KMS-11 (cell line): ENCODE data around the gene ZSCAN5C.

ENCODE experiments used
- H2AFZ ChIP-seq: fragments of 200-600 bp; sonication (generic); 2 replicates; pipeline ENCODE4 v1.6.1; 2016; ENCODE audit warnings: antibody characterized with exemption, mixed run types, low read depth
- H3K27ac ChIP-seq: fragments of 200-600 bp; sonication (generic); 2 replicates; pipeline ENCODE4 v1.6.1; 2016; ENCODE audit warnings: mild to moderate bottlenecking, mixed run types
- H3K27me3 ChIP-seq: fragments of 200-600 bp; sonication (generic); 2 replicates; pipeline ENCODE4 v1.6.1; 2017; ENCODE audit warnings: mild to moderate bottlenecking, low read depth, mixed run types, moderate library complexity; ENCODE audit not compliant: insufficient read depth
- H3K36me3 ChIP-seq: fragments of 200-600 bp; sonication (generic); 2 replicates; pipeline ENCODE4 v1.6.1; 2017; ENCODE audit warnings: mild to moderate bottlenecking, mixed run types; ENCODE audit not compliant: insufficient read depth
- H3K4me1 ChIP-seq: fragments of 200-600 bp; sonication (generic); 2 replicates; pipeline ENCODE4 v1.6.1; 2016; ENCODE audit warnings: mild to moderate bottlenecking, low read depth, mixed run types; ENCODE audit not compliant: poor library complexity, severe bottlenecking
- H3K4me2 ChIP-seq: fragments of 200-600 bp; sonication (generic); 2 replicates; pipeline ENCODE4 v1.7.0; 2016; ENCODE audit warnings: mild to moderate bottlenecking, mixed run types
- H3K4me3 ChIP-seq: fragments of 200-600 bp; sonication (generic); IDR thresholded peaks from 2 replicates; pipeline ENCODE4 v1.6.1; 2017; ENCODE audit warnings: low read depth, low read length, mixed read lengths; ENCODE audit not compliant: insufficient read depth
- H3K79me2 ChIP-seq: fragments of 200-600 bp; sonication (generic); 2 replicates; pipeline ENCODE4 v1.6.1; 2016; ENCODE audit warnings: low read depth, mixed run types; ENCODE audit not compliant: insufficient read depth
- H3K9ac ChIP-seq: fragments of 200-600 bp; sonication (generic); 2 replicates; pipeline ENCODE4 v1.6.1; 2016; ENCODE audit warnings: mild to moderate bottlenecking, mixed run types
- H4K20me1 ChIP-seq: fragments of 200-600 bp; sonication (generic); 2 replicates; pipeline ENCODE4 v1.6.1; 2016; ENCODE audit warnings: mild to moderate bottlenecking, mixed run types; ENCODE audit not compliant: insufficient read depth
- CTCF ChIP-seq: fragments of 200-600 bp; sonication (generic); conservative IDR thresholded peaks from 2 replicates; pipeline ENCODE4 v1.6.1; 2017; ENCODE audit warnings: low read depth, mild to moderate bottlenecking, antibody characterized with exemption, low read length, moderate library complexity, mixed read lengths

The ZSCAN5C gene

DNA sequence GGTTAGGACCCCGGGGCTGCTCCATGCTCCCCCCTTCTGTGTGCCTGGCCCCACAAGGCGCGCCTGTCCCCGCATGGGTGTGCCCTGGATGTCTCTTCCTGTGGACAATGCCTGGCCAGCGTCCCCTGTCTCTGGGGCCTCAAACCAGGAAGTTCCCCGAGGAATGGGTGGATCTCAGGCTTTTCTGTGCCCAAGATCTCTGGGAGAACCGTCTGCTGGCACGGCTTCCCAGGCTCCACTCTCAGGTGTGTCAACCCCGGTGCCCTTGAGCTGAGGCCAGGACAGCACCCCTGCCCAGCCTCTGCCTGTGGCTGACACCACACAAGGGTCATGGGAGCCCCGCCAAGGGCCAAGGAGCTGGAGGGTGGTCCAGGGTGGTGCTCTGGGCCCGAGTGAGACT, 45.3 kb upstream of the ZSCAN5C start:
- H3K9ac ChIP-seq: no peak overlapping the region
- H3K79me2 ChIP-seq: no peaks in the 10 kb centered on the region
- no peaks in the 10 kb centered on the region for H3K4me1 ChIP-seq
- no peak for TF ChIP-seq CTCF
- H3K27me3 ChIP-seq: no peaks in the 10 kb centered on the region
- H3K36me3 ChIP-seq: no peaks in the 10 kb centered on the region
- no peak overlapping the region for H3K4me3 ChIP-seq
- no peak overlapping the region for H2AFZ ChIP-seq
- H4K20me1 ChIP-seq: no peaks in the 10 kb centered on the region
- no peak overlapping the region for H3K27ac ChIP-seq
- H3K4me2 ChIP-seq: no peak overlapping the region

DNA sequence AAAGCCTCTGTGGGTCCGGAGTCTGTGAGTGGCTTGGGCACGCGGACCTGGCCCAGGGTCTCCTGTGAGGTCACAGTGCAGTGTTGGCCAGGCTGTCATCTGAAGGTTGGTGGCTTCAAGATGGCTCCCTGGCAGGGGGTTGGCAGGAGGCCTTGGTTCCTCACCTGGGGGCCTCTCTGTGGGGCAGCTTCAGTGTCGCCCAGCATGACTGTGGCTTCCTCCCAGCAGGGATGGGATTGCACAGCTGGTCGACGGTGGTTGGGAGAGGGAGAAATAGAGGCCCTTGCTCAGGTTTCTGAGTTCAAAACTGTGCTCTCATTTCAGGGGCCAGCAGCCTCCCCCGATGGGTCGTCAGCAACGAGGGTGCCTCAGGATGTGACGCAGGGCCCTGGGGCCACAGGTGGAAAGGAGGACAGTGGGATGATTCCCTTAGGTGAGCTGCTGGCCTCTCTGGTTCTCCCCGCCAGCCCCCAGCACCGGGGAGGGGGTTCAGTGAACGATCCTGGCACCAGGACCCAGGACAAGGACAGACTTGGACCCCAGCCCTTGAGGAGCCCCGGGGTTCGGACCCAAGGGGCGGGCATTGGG, 43.8 kb upstream of the ZSCAN5C start:
- TF ChIP-seq CTCF: no peak
- Histone ChIP-seq H3K27ac (no peak overlapping the region), H3K4me2 (no peak overlapping the region), H4K20me1 (no peaks in the 10 kb centered on the region), H3K4me1 (no peaks in the 10 kb centered on the region), H2AFZ (no peak overlapping the region), H3K27me3 (no peaks in the 10 kb centered on the region), H3K36me3 (no peaks in the 10 kb centered on the region), H3K9ac (no peak overlapping the region), H3K79me2 (no peaks in the 10 kb centered on the region), H3K4me3 (no peak overlapping the region)

DNA sequence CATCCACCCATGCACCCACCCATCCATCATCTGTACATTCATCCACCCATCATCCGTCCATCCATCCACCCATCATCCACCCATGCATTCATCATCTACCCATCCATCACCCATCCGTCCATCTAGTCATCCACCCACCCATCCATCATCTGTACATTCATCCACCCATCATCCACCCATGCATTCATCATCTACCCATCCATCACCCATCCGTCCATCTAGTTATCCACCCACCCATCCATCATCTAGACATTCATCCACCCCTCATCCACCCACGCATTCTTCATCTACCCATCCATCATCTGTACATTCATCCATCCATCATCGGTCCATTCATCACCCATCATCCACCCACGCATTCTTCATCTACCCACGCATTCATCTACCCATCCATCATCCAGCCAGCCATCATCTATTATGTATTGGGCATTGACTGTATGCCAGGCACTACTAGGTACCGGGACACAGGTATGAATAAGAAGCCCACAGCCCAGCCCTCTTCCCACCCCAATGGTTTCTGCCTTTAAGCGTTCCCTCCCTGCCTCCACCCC, 43.0 kb upstream of the ZSCAN5C start:
- H3K27me3 ChIP-seq: no peaks in the 10 kb centered on the region
- H3K9ac ChIP-seq: no peak overlapping the region
- H3K4me2 ChIP-seq: no peak overlapping the region
- no peaks in the 10 kb centered on the region for H3K4me1 ChIP-seq
- H3K27ac ChIP-seq: no peak overlapping the region
- H3K4me3 ChIP-seq: no peak overlapping the region
- H3K79me2 ChIP-seq: no peaks in the 10 kb centered on the region
- H2AFZ ChIP-seq: no peak overlapping the region
- no peak for TF ChIP-seq CTCF
- no peaks in the 10 kb centered on the region for H4K20me1 ChIP-seq
- H3K36me3 ChIP-seq: no peaks in the 10 kb centered on the region

DNA sequence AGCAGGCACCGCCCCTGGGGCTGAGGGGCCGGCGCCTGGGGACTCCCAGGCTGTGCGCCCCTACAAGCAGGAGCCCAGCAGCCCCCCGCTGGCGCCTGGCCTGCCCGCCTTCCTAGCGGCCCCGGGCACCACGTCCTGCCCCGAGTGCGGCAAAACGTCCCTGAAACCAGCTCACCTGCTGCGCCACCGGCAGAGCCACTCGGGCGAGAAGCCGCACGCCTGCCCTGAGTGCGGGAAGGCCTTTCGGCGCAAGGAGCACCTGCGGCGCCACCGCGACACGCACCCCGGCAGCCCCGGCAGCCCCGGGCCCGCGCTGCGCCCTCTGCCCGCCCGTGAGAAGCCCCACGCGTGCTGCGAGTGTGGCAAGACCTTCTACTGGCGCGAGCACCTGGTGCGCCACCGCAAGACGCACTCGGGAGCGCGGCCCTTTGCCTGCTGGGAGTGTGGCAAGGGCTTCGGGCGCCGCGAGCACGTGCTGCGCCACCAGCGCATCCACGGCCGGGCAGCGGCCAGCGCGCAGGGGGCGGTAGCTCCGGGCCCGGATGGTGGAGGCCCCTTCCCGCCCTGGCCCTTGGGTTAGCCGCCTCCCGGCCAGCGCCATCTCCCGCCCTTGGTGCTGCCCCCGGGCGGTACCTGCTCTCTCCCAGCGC, 42.3 kb upstream of the ZSCAN5C start:
- Histone ChIP-seq H4K20me1 (no peaks in the 10 kb centered on the region), H3K79me2 (no peaks in the 10 kb centered on the region), H3K4me3 (no peak overlapping the region), H3K36me3 (no peaks in the 10 kb centered on the region), H3K27ac (no peak overlapping the region), H3K27me3 (no peaks in the 10 kb centered on the region), H3K4me1 (no peaks in the 10 kb centered on the region), H2AFZ (no peak overlapping the region), H3K4me2 (no peak overlapping the region), H3K9ac (no peak overlapping the region)
- no peak for TF ChIP-seq CTCF
